ENCODE results near the gene TMPRSS6.

- no peak for TF ChIP-seq POLR2A (IDR thresholded peaks at IDR 0.05; ENCODE audit: low read depth, low read length)
- no peak for TF ChIP-seq POLR2AphosphoS5 (IDR thresholded peaks at IDR 0.05; ENCODE audit: low read depth, low read length)
- TF ChIP-seq TAF1 (IDR thresholded peaks at IDR 0.05; ENCODE audit: low read depth, low read length) = no peak
- TF ChIP-seq SPI1 (IDR thresholded peaks at IDR 0.05; ENCODE audit: low read depth, low read length) = no peak
- no peak for TF ChIP-seq PAX5 (IDR thresholded peaks at IDR 0.05; ENCODE audit: insufficient read depth, low read length, severe bottlenecking)
Measured at GRCh38 chr22:37129866-37130441, 20.4 kb upstream of the TMPRSS6 start.
